ENCODE data around the gene CEP85L. TPM values are rescaled to one million over a fixed set of nuclear protein-coding genes. Genes with fewer than 3 reads are reported as not detected.

The CEP85L gene
- total and polyA plus RNA-seq, 2 of the 4 experiments (the other 2 are of a cell fraction): 2.3 to 25.6 TPM

DNA sequence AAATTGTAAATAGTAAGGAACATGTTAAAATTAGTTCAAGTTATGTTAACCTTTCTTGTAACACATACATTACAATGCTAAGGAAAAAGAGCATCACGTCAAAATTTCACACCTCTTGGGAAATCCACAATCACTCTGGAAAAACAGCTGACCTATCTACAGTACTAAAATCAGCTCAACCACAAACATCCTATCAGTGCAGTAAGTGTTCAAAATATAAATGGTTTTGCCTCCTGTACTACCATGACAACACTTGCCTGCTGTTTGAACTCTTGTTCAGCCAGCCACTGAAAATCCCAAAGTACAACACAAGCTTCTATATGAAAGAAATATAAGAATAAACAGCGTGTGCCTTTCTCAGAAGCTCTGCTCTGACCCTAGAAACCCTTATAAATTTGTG lies 186.8 kb downstream of the CEP85L start:
- ATAC-seq (ENCODE audit: low read depth): no peak
- Histone ChIP-seq H4K91ac (ENCODE audit: insufficient read depth, low read depth, low read length) (no peak overlapping the region), H2AK5ac (ENCODE audit: low read depth, low read length) (no peak overlapping the region), H3K4me2 (ENCODE audit: low read depth, low read length) (no peak overlapping the region), H3K9me1 (ENCODE audit: insufficient read depth, low read length) (peaks cover 2% of the 10 kb centered on the region; the same call in 1 of the 2 replicates), H3K36me3 (ENCODE audit: control insufficient read depth, insufficient read depth, low read length) (peaks cover 8% of the 10 kb centered on the region), H3K79me1 (ENCODE audit: low read depth in 1 of 2, low read length in 2 of 2) (no peaks in the 10 kb centered on the region; a peak in 1 of 4 replicates), H4K8ac (ENCODE audit: low read depth in 2 of 2, low read length in 2 of 2) (no peak overlapping the region), H2BK5ac (ENCODE audit: low read depth, low read length, poor library complexity, severe bottlenecking) (no peak overlapping the region), H3K27ac (ENCODE audit: insufficient read depth, low read length) (no peak overlapping the region), H2BK15ac (ENCODE audit: low read depth, low read length) (no peak overlapping the region), H3K4ac (ENCODE audit: low read depth, low read length) (no peak overlapping the region), H2BK120ac (ENCODE audit: low read depth, low read length) (no peak overlapping the region), H2AFZ (replicated peaks; ENCODE audit: low read length, poor library complexity) (no peak overlapping the region), H2AK9ac (replicated peaks; ENCODE audit: low read depth, low read length, poor library complexity) (no peak overlapping the region), H3K9me3 (ENCODE audit: control insufficient read depth, insufficient read depth, low read length) (no peaks in the 10 kb centered on the region), H2BK20ac (ENCODE audit: low read depth, low read length) (no peak overlapping the region), H3K27me3 (ENCODE audit: control insufficient read depth, insufficient read depth, low read length) (no peaks in the 10 kb centered on the region), H3K18ac (ENCODE audit: low read depth, low read length) (no peak overlapping the region; the same call in 1 of the 2 replicates), H3K4me3 (ENCODE audit: insufficient read depth, low read depth, low read length) (no peak overlapping the region), H3K14ac (replicated peaks; ENCODE audit: low read depth, low read length) (no peak overlapping the region), H3K9ac (ENCODE audit: low read depth, low read length) (no peak overlapping the region), H3K4me1 (ENCODE audit: control insufficient read depth, insufficient read depth, low read length) (peaks cover 4% of the 10 kb centered on the region), H3K23ac (ENCODE audit: low read depth, low read length) (no peak overlapping the region), H3K56ac (ENCODE audit: extremely low read depth, insufficient read depth, low read length) (no peak overlapping the region), H4K5ac (ENCODE audit: low read depth, low read length) (no peak overlapping the region), H4K20me1 (ENCODE audit: insufficient read depth, low read length) (no peaks in the 10 kb centered on the region)
- ChIA-PET CTCF (interaction anchor here (1.0 kb wide), 1 partner anchor 17 kb away, joined by 6 read pairs; no protein-coding TSS in a partner anchor), POLR2A (ENCODE audit: unreplicated experiment) (no interaction called here)
- TF ChIP-seq MAZ (IDR thresholded peaks at IDR 0.05; ENCODE audit: borderline replicate concordance, low read depth, low read length): no peak
- no peak for TF ChIP-seq MAFK (IDR thresholded peaks at IDR 0.05; ENCODE audit: low read depth, low read length)
- no peak for TF ChIP-seq POLR2A (IDR thresholded peaks at IDR 0.05; ENCODE audit: low read depth, low read length)
- no peak for TF ChIP-seq MXI1 (IDR thresholded peaks at IDR 0.05; ENCODE audit: borderline replicate concordance, low read depth, low read length)
- TF ChIP-seq FOS (IDR thresholded peaks at IDR 0.05; ENCODE audit: low read depth, low read length): no peak
- no peak for TF ChIP-seq SMC3 (IDR thresholded peaks at IDR 0.05; ENCODE audit: low read depth, low read length)
- TF ChIP-seq, protein P1, sequence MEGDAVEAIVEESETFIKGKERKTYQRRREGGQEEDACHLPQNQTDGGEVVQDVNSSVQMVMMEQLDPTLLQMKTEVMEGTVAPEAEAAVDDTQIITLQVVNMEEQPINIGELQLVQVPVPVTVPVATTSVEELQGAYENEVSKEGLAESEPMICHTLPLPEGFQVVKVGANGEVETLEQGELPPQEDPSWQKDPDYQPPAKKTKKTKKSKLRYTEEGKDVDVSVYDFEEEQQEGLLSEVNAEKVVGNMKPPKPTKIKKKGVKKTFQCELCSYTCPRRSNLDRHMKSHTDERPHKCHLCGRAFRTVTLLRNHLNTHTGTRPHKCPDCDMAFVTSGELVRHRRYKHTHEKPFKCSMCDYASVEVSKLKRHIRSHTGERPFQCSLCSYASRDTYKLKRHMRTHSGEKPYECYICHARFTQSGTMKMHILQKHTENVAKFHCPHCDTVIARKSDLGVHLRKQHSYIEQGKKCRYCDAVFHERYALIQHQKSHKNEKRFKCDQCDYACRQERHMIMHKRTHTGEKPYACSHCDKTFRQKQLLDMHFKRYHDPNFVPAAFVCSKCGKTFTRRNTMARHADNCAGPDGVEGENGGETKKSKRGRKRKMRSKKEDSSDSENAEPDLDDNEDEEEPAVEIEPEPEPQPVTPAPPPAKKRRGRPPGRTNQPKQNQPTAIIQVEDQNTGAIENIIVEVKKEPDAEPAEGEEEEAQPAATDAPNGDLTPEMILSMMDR (conservative IDR thresholded peaks at IDR 0.05; ENCODE audit: low read depth, low read length): no peak
- no peak for TF ChIP-seq BHLHE40 (IDR thresholded peaks at IDR 0.05; ENCODE audit: low read depth, low read length)
- TF ChIP-seq NFE2L2 (IDR thresholded peaks at IDR 0.05; ENCODE audit: low read depth, low read length): no peak
- no peak for TF ChIP-seq CEBPB (IDR thresholded peaks at IDR 0.05; ENCODE audit: low read depth, low read length)
- TF ChIP-seq RFX5 (IDR thresholded peaks at IDR 0.05; ENCODE audit: low read depth, low read length): no peak
- TF ChIP-seq, protein P2, sequence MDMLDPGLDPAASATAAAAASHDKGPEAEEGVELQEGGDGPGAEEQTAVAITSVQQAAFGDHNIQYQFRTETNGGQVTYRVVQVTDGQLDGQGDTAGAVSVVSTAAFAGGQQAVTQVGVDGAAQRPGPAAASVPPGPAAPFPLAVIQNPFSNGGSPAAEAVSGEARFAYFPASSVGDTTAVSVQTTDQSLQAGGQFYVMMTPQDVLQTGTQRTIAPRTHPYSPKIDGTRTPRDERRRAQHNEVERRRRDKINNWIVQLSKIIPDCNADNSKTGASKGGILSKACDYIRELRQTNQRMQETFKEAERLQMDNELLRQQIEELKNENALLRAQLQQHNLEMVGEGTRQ (IDR thresholded peaks at IDR 0.05; ENCODE audit: low read depth, low read length): no peak
- no peak for TF ChIP-seq RCOR1 (IDR thresholded peaks at IDR 0.05; ENCODE audit: insufficient replicate concordance, low read length)
- intact Hi-C loops (cut with micrococcal nuclease): no loop called here
- WGBS, 2 experiments (ENCODE audit: extremely low coverage in 2 of 2, insufficient read length in 1 of 2): no CpG with 5 or more reads among the region's 2 CpGs
- BruUV-seq (replicated peaks): no TSS peak
- in situ Hi-C loops (cut with MboI; ENCODE audit: low sequenced_read_pairs): no loop called here
- no peak for DNase-seq
- dilution Hi-C loops (cut with HindIII; ENCODE audit: low sequenced_read_pairs, unreplicated experiment): no loop called here
